HL-60 (cell line): Measurements from ENCODE around the gene RAB10.
"Not testable (repeated sequence)": the region's sequence is repeated elsewhere in the genome, so short reads cannot be mapped to it uniquely, and the experiment has no call there.

Experiments
- POLR2AphosphoS5 ChIP-seq: IDR thresholded peaks from 2 replicates; pipeline ENCODE4 v1.6.1; 2012; ENCODE audit warnings: low read depth
- TF ChIP-seq, protein P1 (sequence below): IDR thresholded peaks from one replicate; pipeline ENCODE4 v1.5.1; 2011; ENCODE audit warnings: low read length, control low read depth, inconsistent platforms; ENCODE audit not compliant: insufficient read depth

DNA sequence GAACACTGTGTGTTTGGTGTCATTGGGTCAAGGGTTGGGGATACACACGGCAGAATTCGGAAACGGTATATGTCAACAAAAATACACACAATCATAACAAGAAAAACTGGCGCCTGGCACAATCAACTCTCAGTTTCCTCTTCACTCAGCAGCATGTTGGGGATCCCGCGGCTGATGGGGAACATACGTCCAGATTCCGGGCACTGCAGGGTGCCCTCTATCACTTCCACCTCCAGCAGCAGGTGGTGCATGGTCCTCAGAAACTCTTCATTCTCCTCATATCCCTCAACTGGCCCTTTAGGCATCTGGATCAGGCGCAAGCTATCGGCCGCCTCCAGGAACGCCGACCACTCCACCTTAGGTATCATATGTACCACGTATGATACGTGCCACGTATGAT, 5.8 kb upstream of the RAB10 start:
- TF ChIP-seq, protein P1, sequence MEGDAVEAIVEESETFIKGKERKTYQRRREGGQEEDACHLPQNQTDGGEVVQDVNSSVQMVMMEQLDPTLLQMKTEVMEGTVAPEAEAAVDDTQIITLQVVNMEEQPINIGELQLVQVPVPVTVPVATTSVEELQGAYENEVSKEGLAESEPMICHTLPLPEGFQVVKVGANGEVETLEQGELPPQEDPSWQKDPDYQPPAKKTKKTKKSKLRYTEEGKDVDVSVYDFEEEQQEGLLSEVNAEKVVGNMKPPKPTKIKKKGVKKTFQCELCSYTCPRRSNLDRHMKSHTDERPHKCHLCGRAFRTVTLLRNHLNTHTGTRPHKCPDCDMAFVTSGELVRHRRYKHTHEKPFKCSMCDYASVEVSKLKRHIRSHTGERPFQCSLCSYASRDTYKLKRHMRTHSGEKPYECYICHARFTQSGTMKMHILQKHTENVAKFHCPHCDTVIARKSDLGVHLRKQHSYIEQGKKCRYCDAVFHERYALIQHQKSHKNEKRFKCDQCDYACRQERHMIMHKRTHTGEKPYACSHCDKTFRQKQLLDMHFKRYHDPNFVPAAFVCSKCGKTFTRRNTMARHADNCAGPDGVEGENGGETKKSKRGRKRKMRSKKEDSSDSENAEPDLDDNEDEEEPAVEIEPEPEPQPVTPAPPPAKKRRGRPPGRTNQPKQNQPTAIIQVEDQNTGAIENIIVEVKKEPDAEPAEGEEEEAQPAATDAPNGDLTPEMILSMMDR, result not testable (repeated sequence)
- TF ChIP-seq POLR2AphosphoS5, result not testable (repeated sequence)
